GM18868 (cell line): Measurements from ENCODE around the gene CHSY3.
"Not testable (repeated sequence)": the region's sequence is repeated elsewhere in the genome, so short reads cannot be mapped to it uniquely, and the experiment has no call there.

Experiments used
- ATAC-seq: cut with Tn5 transposase; IDR thresholded peaks from one replicate; pipeline ENCODE4 v1.9.1; 2021; ENCODE audit warnings: mild to moderate bottlenecking, moderate library complexity; ENCODE audit not compliant: unreplicated experiment

Gene CHSY3

DNA sequence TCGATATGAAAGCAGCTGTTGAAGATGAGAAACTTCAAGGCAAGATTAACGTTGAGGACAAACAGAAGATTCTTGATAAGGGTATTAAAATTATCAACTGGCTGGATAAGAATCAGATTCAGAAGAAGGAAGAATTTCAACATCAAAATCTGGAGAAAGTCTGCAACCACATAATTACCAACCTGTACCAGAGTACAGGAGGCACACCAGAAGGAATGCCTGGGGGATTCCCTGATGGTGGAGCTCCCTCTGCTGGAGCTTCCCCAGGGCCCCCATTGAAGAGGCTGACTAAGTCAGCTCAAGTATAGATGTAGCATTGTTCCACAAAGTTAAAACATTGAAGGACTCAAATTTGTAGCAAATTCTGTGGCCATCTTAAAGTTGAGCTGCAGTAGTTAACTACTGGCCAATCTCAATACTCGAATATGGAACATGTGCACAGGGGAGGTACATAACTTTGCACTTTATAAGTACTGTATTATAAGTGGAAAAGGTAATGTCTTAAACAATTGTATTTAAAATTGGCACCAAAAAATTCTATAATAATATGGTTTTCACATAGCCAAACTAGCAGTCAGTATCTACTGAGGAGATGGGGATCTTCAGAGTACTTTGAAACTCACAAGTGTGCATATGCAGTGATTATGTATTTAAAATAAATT is 237.5 kb downstream of the CHSY3 start:
- peak; percentile 95 for ATAC-seq

DNA sequence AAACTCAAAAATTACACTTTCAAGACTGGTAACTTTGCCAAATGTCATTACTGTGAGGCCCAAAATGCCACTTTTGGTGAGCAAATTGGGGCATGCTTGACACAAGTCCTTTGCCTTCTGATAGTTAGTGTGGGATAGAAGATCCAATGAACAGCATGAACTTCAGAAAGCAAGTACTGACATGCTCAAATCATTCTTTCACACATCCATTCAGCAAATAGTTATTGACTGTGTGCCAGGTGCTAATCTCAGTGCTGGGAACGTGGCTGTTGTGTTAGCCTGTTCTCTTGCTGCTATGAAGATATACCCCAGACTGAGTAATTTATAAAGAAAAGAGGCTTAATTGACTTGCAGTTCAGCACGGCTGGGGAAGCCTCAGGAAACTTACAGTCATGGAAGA is 247.0 kb downstream of the CHSY3 start:
- no peak for ATAC-seq

DNA sequence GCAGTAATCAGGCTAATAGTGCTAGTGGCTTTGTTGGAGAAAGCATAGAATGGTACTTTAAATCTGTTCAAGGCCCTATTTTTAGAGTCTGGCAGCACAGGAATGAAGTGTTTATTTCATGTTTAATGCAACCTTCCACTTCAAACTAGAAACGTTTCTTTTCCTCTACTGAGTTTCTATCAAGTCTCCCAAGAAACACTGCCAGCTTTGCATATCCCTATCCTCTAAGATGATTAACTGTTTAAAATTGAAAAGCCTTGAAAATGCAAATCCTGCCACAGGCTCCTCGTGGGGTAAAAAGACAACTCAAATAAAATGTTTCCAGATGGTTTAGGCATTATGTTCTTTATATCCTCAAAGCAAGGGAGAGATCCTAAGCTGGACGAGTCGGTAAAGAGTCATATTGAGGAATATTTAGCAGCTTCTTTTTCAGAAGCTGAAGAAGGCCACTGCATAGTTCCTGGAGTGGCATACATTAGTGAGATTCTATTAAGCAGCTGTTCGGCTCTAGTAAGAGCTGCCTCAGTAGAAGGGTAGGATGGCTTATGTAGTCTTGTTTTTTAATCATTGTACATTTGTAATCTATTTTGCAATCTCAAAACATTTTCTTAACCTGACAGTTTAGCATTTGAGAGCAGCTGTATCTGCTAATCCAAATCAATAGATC is 251.2 kb downstream of the CHSY3 start:
- ATAC-seq, result no peak

DNA sequence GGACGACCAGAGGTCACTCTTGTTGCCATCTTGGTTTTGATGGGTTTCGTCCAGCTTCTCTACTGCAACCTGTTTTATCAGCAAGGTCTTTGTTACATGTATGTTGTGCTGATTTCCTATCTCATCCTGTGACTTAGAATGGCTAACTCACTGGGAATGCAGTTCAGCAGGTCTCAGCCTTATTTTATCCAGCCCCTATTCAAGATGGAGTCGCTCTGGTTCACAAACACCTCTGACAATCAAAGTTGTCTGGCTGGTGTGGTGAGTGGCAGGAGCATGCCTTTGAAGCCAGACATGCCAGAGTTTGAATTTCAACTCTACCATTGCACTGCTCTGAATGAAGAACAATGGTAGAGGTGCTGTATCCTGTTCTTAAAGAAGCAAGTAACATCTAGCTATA is 253.8 kb downstream of the CHSY3 start:
- no peak for ATAC-seq

DNA sequence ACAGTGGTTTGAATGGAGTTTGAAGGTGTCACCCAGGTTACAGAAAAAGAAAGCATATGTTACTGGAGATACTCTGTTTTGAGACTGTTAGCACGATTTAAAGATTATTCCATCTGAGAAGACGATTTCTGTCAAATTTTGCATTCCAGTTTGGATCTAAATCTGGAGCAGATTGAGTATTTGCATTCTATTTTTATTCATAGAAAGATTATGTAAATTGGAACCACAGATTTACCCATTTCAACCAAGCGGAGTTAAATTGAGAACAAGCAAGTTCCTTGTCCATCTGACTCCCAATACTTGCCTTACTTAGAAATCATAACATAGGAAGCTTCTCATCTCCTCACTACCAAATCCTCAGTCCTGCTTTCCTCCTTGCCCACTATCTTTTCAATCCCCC is 255.7 kb downstream of the CHSY3 start:
- ATAC-seq, result no peak

DNA sequence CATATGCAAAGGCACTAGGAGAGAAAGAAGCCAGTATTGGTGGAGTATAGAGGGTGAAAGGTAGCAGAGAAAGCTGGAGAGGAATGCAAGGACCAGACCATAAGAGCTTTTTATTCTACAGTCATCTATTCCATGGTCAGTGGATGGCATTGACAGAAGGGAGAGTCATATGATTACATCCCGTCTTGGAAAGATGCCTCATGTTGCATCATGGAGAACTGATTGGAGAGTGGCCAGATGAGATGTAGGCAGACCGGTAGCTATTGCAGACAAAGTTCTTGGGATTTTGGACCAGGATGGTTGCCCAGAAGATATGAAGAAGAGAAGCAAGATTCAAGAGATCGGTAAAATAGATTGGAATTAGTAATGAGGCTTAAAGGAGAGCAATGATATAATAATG is 260.7 kb downstream of the CHSY3 start:
- ATAC-seq, result no peak

DNA sequence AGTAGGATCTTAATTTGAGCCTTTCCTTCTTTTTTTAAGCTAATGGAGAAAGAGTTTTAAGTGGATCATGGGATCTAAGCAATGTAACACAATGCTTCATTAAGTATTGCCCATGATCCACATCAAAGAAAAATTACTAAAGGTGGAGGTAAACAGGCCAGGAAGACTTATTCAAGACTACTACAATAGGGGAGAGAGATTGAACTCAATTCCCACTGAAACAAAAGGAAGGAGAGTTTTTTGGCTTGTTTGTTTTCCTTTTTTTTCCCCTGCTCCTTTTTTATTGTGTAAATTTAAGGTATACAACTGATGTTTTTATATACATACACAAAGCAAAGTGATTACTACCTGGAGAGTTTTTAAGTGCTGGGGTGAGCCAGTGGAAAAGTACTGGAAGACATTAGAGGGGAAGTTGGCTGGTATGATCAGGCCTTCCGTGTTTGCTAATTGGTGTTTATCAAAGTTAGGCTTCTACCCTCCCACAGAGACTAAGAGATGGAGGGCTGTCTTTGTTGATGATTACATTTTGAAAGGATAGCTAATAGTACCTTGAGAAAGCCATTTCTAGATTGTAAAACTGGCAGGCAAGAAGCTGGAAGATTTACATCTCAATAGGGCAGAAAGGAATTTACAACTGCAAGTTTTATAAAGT is 262.7 kb downstream of the CHSY3 start:
- no peak for ATAC-seq

DNA sequence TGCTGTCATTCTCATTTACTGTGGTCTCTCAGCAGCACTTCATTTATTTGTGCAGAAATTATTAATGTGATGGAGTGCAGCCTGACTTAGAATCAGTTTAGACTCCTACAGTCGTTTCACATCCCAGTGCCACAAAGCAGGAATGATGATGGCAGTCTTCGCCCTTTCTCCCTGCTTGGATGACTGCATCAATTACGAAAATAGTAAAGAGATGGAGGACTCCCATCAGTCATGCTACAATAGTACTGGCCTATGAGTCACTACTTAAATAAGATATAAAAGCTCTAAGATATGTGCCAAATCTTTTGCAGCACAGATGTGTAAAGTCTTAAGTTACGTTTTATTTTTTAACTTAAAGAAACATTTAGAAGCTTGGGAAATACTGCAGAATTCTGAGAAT is 263.9 kb downstream of the CHSY3 start:
- ATAC-seq, result no peak

DNA sequence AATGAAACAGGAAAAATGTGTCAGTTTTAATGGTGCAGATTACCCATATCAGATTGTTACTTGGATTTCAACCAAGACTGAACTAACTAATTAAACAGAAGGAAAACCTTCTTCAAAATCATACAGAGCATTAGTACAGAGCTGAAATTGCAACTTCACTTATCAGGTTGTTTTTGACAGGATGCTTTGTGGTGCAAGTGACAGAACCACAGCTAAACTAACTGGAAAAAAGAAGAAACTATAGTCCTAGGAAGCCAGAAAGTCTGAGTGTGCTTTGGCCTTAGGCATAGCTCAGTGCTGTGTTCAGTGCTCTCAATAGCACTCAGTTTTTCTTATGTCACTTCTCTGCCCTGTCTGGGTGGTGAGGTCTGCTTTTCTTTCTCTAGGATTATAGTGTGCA is 267.4 kb downstream of the CHSY3 start:
- ATAC-seq, result no peak

DNA sequence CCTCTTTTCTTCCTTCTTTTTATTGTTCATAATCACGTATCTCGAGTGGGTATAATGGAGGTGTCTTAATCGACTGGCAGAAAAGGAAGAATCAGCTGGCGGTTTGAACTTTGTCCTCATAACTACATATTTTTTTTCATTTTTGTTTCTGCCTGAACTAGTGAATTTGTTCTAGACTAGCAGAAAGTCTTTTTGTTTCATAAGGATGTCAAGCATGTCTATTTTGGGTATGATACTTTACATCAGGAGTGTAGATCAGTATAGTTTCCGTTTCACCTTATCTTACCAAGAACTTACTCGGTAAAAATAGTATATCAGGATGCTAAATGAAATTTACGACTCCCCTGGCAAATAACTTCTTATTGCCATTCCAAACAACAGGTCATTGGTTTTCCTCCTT is 278.9 kb downstream of the CHSY3 start:
- no peak for ATAC-seq

DNA sequence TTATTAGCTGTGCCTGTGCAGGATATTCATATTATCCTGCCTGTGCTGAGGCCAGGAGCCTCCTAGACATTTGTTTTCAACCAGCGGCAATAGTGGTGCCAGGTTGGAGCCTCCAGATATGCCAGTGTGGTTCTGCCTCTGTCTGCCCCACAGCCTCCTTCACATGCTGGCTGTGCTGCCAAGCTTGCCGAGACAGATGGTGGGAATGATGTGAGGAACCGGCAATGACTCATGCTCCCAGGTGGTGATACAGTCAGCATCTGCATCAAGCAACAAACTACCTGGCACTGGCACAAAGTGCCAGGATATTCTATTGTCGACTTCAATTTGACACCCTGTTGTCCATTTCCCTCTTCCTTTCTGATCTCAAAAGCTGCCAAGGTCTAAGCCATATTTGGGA is 285.7 kb downstream of the CHSY3 start:
- no peak for ATAC-seq

DNA sequence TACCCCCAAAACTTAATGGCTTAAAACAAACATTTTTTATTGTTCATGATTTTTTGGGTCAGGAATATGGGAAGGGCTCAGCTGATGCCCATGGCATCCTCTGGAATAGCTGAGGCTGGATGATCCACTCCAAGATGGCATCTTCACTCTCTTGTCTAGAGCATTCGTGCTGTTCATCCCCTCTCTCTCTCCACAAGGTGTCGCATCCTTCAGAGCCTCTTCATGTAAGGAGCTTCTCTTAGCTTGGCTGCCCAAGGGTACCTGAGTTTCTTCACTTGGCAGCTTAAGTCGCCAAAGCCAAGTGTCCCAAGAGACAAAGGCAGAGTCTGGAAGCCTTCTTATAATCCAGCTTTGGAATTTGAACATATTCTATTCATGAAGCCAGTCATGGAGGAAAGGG is 294.7 kb downstream of the CHSY3 start:
- peak; percentile 84 for ATAC-seq

DNA sequence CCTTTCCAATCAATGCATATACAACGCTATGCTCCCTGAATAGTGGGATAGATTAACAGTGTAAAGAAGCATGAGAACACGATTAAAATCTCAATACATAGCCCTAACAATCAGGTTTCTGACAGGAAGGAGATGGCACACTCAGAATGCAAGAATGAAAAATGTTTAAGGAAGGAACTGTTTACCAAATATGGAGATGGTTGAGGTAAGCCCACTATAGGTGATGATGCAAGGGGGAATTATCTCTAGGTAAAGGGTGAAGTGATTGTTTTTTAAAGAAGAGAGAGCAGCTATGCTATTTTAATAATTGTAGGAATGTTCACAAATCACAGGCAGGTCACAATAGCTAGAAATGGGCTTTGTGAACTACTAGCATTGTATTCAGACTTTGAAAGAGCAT is 302.4 kb downstream of the CHSY3 start:
- no peak for ATAC-seq

DNA sequence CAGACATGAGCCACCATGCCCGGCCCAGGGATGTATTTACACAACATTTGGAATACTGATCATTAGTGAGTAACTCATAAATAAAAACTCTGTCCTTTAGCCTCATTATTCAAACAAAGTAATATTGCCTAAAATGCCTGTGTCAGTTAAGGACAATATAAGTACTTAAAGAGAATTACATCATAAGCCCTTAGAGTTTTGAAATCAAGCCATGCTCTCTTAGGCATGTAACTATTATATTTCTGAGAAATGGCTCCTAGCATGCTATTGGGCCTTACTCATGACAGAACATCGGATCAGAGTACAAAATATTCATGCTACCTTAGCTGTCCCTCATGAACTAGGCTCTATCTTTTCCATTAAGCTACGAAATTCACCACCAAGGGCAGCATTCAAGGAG is 309.3 kb downstream of the CHSY3 start:
- no peak for ATAC-seq

DNA sequence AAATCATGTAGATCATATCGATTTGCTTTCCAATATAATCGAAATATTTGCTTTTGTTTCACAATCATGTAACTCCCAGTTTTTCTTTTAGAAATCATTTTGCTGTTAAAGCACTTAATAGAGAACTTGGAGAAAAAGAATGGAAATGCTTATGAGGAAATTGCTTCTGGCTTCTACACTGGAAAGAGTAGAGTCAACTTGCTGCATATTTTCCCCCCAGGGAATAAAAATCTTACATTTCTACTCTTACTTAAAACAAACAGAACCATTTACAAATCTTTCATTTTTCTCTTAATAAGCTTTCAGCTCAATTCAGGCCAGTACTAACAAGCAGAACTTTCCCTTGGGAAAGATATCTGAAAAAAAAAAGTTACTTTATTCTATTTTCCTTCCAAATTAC is 312.0 kb downstream of the CHSY3 start:
- no peak for ATAC-seq

DNA sequence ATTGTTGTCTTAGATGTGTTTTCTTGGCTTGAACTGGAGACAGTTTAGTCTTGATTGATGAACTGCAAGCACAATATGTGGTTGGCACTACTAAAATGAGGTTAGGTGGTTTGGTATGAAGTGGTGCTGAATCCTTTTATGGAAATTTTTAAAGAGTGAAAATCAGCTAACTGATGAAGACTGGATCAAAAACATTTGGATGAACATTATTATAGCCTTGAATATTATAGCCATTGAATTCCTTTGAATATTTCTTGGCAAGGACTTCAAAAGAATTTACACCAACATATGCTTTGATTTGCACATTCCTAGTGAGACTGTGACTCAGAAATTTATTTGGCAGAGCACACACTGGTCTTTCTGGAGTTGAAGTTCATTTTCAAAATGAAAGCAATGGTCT is 318.3 kb downstream of the CHSY3 start:
- ATAC-seq, result no peak

DNA sequence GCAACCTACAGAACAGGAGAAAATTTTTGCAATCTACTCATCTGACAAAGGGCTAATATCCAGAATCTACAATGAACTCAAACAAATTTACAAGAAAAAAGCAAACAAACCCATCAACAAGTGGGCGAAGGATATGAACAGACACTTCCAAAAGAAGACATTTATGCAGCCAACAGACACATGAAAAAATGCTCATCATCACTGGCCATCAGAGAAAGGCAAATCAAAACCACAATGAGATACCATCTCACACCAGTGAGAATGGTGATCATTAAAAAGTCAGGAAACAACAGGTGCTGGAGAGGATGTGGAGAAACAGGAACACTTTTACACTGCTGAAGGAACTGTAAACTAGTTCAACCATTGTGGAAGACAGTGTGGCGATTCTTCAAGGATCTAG is 322.3 kb downstream of the CHSY3 start:
- ATAC-seq, result not testable (repeated sequence)

DNA sequence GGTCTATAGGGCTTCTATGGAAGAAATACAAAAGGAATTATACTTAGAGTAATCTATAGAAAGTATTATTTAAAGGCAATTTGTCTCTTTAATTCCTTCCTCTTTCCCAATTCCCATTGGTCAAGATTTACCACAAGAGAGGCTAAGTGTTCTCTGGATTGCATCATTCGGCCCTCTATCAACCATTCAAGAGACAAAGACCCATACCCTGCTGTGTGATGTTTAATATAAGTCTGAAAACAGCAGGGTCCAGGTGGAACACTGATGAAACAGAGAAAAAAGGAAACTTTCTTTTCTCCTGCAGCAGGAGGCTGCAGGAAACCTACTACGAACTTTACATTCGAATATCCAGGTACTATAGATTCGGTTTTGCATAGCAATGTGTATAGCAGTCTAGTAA is 323.4 kb downstream of the CHSY3 start:
- ATAC-seq, result no peak

DNA sequence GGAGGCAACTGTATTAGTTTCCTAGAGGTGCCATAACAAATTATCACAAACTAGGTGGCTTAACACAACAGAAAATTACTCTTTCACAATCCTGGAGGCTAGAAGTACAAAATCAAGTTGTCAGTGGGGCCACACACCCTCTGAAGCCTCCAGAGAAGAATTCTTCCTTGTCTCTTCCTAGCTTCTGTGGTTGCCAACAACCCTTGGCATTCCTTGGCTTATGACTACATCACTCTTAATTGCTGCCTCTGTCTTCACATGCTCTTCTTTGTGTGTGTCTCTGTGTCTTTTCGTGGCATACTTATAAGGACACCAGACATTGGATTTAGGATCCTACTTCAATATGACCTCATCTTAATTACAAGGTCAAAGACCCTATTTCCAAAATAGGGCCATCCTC is 327.5 kb downstream of the CHSY3 start:
- ATAC-seq, result no peak

DNA sequence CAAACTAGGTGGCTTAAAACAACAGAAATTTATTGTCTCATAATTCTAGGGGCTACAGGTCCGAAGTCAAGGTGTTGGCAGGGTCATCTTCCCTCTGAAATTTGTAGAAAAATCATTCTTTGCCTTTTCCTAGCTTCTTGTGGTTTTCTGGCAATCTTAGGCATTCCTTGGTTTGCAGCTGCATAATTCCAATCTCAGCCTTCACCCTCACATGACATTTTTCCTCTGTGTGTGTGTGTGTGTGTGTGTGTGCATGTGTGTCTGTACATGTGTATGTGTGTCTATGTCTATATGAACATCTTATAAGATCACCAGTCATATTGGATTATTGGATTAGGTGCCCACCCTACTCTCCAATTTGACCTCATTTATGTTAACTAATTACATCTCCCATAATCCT is 330.6 kb downstream of the CHSY3 start:
- ATAC-seq, result no peak
